ENCODE measurements around the gene HDAC11.
"Not testable (repeated sequence)": the region's sequence is repeated elsewhere in the genome, so short reads cannot be mapped to it uniquely, and the experiment has no call there.

HDAC11 gene

GRCh38 chr3:13492976-13493866 is 13.1 kb downstream of the HDAC11 start:
- Histone ChIP-seq H3K27me3 (ENCODE audit: low read depth) (no peaks in the 10 kb centered on the region), H3K9me3 (peaks cover 5% of the 10 kb centered on the region), H3K4me1 (peaks cover 12% of the 10 kb centered on the region), H3K4me3 (no peak overlapping the region), H3K36me3 (replicated peaks) (no peaks in the 10 kb centered on the region)
- DNase-seq (ENCODE audit: low spot score in 2 of 2): no peak
- in situ Hi-C loops (cut with MboI; ENCODE audit: low sequenced_read_pairs): no loop called here

- Histone ChIP-seq H3K4me1 (peaks cover 9% of the 10 kb centered on the region), H3K4me3 (no peak overlapping the region), H3K9me3 (peaks cover 5% of the 10 kb centered on the region), H3K27me3 (ENCODE audit: low read depth) (no peaks in the 10 kb centered on the region), H3K36me3 (replicated peaks) (no peaks in the 10 kb centered on the region)
- in situ Hi-C loops (cut with MboI; ENCODE audit: low sequenced_read_pairs): no loop called here
- no peak for DNase-seq (ENCODE audit: low spot score in 2 of 2)
These were observed 13.8 kb downstream of the HDAC11 start for GRCh38 chr3:13493867-13494441.

- Histone ChIP-seq H3K36me3 (replicated peaks) (no peaks in the 10 kb centered on the region), H3K4me1 (peaks cover 9% of the 10 kb centered on the region), H3K4me3 (no peak overlapping the region), H3K27me3 (ENCODE audit: low read depth) (no peaks in the 10 kb centered on the region), H3K9me3 (peaks cover 5% of the 10 kb centered on the region; the same call in 1 of the 2 replicates)
- DNase-seq (ENCODE audit: low spot score in 2 of 2): peak in 1 of 2 experiments; percentile 64
- in situ Hi-C loops (cut with MboI; ENCODE audit: low sequenced_read_pairs): loop anchor here (5.0 kb wide), 2 partner anchors 153 to 388 kb away; partner anchors contain the start of gene WNT7A
These were observed 14.6 kb downstream of the HDAC11 start for GRCh38 chr3:13494463-13495350.

GRCh38 chr3:13495351-13495813 is 15.3 kb downstream of the HDAC11 start:
- H3K4me3 ChIP-seq: no peak overlapping the region
- H3K36me3 ChIP-seq (replicated peaks): no peaks in the 10 kb centered on the region
- H3K4me1 ChIP-seq: peaks cover 9% of the 10 kb centered on the region
- peaks cover under 1% of the 10 kb centered on the region; the same call in 1 of the 2 replicates for H3K9me3 ChIP-seq
- H3K27me3 ChIP-seq (ENCODE audit: low read depth): no peaks in the 10 kb centered on the region
- DNase-seq (ENCODE audit: low spot score in 2 of 2): no peak
- in situ Hi-C loops (cut with MboI; ENCODE audit: low sequenced_read_pairs): loop anchor here (5.0 kb wide), 2 partner anchors 152 to 387 kb away; partner anchors contain the start of gene WNT7A

- H3K27me3 ChIP-seq (ENCODE audit: low read depth): no peaks in the 10 kb centered on the region
- H3K4me1 ChIP-seq: peaks cover 6% of the 10 kb centered on the region
- no peaks in the 10 kb centered on the region for H3K9me3 ChIP-seq
- in situ Hi-C loops (cut with MboI; ENCODE audit: low sequenced_read_pairs): loop anchor here (5.0 kb wide), 2 partner anchors 151 to 386 kb away; partner anchors contain the start of gene WNT7A
- DNase-seq (ENCODE audit: low spot score in 2 of 2): peak; percentile 75 to 82
- H3K36me3 ChIP-seq (replicated peaks): no peaks in the 10 kb centered on the region
- H3K4me3 ChIP-seq: no peak overlapping the region
These were observed 16.0 kb downstream of the HDAC11 start for GRCh38 chr3:13495921-13496723.

GRCh38 chr3:13496879-13497278 is 16.8 kb downstream of the HDAC11 start:
- in situ Hi-C loops (cut with MboI; ENCODE audit: low sequenced_read_pairs): loop anchor here (5.0 kb wide), 2 partner anchors 150 to 385 kb away; partner anchors contain the start of gene WNT7A
- Histone ChIP-seq H3K36me3 (replicated peaks) (no peaks in the 10 kb centered on the region), H3K4me3 (no peak overlapping the region), H3K9me3 (no peaks in the 10 kb centered on the region), H3K4me1 (no peaks in the 10 kb centered on the region; the same call in 1 of the 2 replicates), H3K27me3 (ENCODE audit: low read depth) (no peaks in the 10 kb centered on the region)
- DNase-seq (ENCODE audit: low spot score in 2 of 2): no peak

- in situ Hi-C loops (cut with MboI; ENCODE audit: low sequenced_read_pairs): loop anchor here (5.0 kb wide), 2 partner anchors 150 to 385 kb away; partner anchors contain the start of gene WNT7A
- DNase-seq (ENCODE audit: low spot score in 2 of 2): no peak
- Histone ChIP-seq H3K4me3 (no peak overlapping the region), H3K4me1 (no peaks in the 10 kb centered on the region), H3K9me3 (no peaks in the 10 kb centered on the region), H3K27me3 (ENCODE audit: low read depth) (no peaks in the 10 kb centered on the region), H3K36me3 (replicated peaks) (no peaks in the 10 kb centered on the region)
These were observed 17.3 kb downstream of the HDAC11 start for GRCh38 chr3:13497386-13497785.

- Histone ChIP-seq H3K9me3 (no peaks in the 10 kb centered on the region), H3K27me3 (ENCODE audit: low read depth) (no peaks in the 10 kb centered on the region), H3K4me1 (no peaks in the 10 kb centered on the region), H3K4me3 (no peak overlapping the region), H3K36me3 (replicated peaks) (no peaks in the 10 kb centered on the region)
- no peak for DNase-seq (ENCODE audit: low spot score in 2 of 2)
- in situ Hi-C loops (cut with MboI; ENCODE audit: low sequenced_read_pairs): loop anchor here (5.0 kb wide), 2 partner anchors 149 to 384 kb away; partner anchors contain the start of gene WNT7A
These were observed 18.4 kb downstream of the HDAC11 start for GRCh38 chr3:13498354-13499060.

- DNase-seq (ENCODE audit: low spot score in 2 of 2); H3K4me3 ChIP-seq; H3K9me3 ChIP-seq; H3K27me3 ChIP-seq (ENCODE audit: low read depth); H3K36me3 ChIP-seq (replicated peaks); H3K4me1 ChIP-seq: not testable (repeated sequence)
- in situ Hi-C loops (cut with MboI; ENCODE audit: low sequenced_read_pairs): loop anchor here (5.0 kb wide), 2 partner anchors 148 to 383 kb away; partner anchors contain the start of gene WNT7A
These were observed 19.1 kb downstream of the HDAC11 start for GRCh38 chr3:13499246-13499645.

- Histone ChIP-seq H3K36me3 (replicated peaks) (no peaks in the 10 kb centered on the region), H3K27me3 (ENCODE audit: low read depth) (no peaks in the 10 kb centered on the region), H3K9me3 (no peaks in the 10 kb centered on the region), H3K4me3 (no peak overlapping the region), H3K4me1 (no peaks in the 10 kb centered on the region)
- peak in 1 of 2 experiments; percentile 60 for DNase-seq (ENCODE audit: low spot score in 2 of 2)
- in situ Hi-C loops (cut with MboI; ENCODE audit: low sequenced_read_pairs): no loop called here
These were observed 20.2 kb downstream of the HDAC11 start for GRCh38 chr3:13500133-13500885.

- no peaks in the 10 kb centered on the region for H3K9me3 ChIP-seq
- H3K4me3 ChIP-seq: no peak overlapping the region
- H3K36me3 ChIP-seq (replicated peaks): no peaks in the 10 kb centered on the region
- H3K4me1 ChIP-seq: no peaks in the 10 kb centered on the region
- no peaks in the 10 kb centered on the region for H3K27me3 ChIP-seq (ENCODE audit: low read depth)
- DNase-seq (ENCODE audit: low spot score in 2 of 2): no peak
- in situ Hi-C loops (cut with MboI; ENCODE audit: low sequenced_read_pairs): no loop called here
These were observed 20.9 kb downstream of the HDAC11 start for GRCh38 chr3:13501056-13501455.
